OCI-LY3 (cell line): Measurements from ENCODE around the gene CDCA3.

Experiments
- CTCF ChIP-seq: fragments of 200-600, 300-600 bp; sonication (generic); IDR thresholded peaks from 2 replicates; pipeline ENCODE4 v1.5.1; 2014; ENCODE audit warnings: antibody characterized with exemption, low read length, low read depth
- EZH2phosphoT487 ChIP-seq: fragments of 200-600 bp; shearing (Covaris generic); IDR thresholded peaks from 2 replicates; pipeline ENCODE4 v1.6.1; 2018; ENCODE audit warnings: antibody characterized with exemption, mixed run types, low read depth

- TF ChIP-seq CTCF (no peak), EZH2phosphoT487 (no peak)
These were observed 48.9 kb upstream of the CDCA3 start for GRCh38 chr12:6899837-6900519.
